GM19468 (cell line): ENCODE data around the gene HSFY2.
"Not testable (repeated sequence)": the region's sequence is repeated elsewhere in the genome, so short reads cannot be mapped to it uniquely, and the experiment has no call there.

ENCODE experiments used
- ATAC-seq: cut with Tn5 transposase; IDR thresholded peaks from one replicate; pipeline ENCODE4 v1.9.1; 2021; ENCODE audit warnings: mild to moderate bottlenecking, moderate library complexity, moderate number of reproducible peaks; ENCODE audit not compliant: unreplicated experiment; ENCODE audit errors: extremely low read depth

Gene HSFY2, protein sequence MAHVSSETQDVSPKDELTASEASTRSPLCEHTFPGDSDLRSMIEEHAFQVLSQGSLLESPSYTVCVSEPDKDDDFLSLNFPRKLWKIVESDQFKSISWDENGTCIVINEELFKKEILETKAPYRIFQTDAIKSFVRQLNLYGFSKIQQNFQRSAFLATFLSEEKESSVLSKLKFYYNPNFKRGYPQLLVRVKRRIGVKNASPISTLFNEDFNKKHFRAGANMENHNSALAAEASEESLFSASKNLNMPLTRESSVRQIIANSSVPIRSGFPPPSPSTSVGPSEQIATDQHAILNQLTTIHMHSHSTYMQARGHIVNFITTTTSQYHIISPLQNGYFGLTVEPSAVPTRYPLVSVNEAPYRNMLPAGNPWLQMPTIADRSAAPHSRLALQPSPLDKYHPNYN

DNA sequence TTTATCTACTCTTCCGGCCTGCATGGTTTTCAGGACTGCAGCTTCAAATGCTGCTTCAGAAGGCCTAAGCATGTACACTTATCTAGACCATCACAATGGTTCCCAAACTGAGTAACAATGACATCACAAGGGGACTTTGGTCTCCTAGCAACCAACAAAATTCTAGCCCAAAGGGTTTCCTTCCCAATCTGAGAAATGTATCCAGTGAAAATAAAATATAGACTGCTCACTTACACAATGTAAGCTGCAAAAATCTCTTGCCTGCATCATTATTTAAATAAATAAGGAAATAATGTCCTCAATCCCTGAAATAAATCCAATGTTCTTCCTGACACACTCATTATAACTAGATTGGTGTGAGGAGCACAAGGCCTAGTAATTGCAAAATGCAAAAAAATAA, at the start of gene HSFY2:
HSFY2 (minus strand) TSS at position 101 of the 400 bp plus-strand sequence. CDS start 117 bp downstream, outside the sequence.
- ATAC-seq: not testable (repeated sequence)

DNA sequence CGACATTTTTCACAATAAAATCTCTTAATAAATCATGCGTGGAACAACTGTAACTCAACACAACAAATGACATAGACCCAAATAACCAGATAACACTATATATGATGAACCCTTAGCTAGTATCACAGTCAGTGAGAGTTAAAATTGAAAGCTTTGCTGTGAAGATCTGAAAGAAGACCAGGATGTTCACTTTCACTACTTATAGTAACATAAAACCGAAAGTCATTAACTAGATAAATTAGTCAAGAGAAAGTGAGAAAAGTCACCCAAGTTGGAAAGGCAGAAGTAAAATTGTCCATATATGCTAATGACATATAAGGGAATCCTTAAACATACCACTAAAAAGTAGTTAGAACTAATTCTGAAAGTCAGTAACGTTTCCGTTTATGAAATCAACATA, 42.2 kb upstream of the HSFY2 start:
- not testable (repeated sequence) for ATAC-seq

GRCh38 chrY:18788757-18789406, 15.3 kb upstream of the HSFY2 start:
- ATAC-seq: not testable (repeated sequence)

DNA sequence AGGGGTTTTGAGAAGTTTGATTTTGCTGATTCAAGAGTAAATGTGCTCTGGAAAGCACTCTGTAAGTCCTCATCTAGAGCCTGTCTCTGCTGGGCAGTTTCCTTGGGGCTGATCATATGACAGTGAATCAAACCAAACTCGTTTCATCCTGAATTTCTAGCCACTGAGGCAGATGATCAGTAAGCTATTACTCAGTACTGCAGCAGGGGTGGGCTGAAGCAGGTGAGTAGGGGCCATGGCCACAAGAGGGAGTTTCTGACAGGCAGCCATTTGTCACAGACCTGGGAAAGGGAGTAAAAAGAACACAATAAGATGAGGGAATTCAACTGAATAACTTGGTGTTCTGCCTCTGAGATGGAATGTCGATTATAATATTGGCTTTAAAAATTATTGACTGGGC, 19.5 kb downstream of the HSFY2 start:
- not testable (repeated sequence) for ATAC-seq

DNA sequence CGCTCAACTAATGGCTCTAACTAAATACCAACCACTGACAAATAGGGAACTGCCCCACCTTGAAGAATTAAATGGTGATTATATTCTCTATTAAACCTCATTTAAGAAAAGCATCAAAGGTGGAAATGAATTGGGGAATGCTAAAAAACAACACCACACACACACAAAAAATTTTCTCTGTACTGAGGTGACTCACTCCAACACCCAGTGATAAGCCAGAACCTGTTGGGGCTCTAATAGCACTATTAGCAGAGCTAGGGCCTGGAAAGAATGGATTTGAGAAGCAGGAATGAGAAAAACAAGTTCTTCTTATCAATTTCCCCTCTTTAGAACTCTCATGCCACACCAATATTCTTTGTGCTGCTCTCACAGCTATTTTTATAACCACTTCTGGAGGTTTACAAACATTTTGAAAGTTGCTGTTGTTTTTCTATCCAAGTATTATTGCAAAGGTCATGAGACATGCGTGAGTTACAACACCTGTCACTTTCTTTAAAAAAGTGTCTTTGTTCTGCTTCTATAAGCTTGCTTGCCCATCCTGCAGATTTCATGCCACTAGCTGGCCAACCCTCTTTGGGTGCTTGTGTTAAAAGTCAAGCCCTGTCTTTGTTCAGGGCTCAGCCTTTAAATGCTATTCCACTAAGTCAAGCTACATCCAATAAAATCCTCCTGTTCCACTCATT, 20.3 kb downstream of the HSFY2 start:
- ATAC-seq: not testable (repeated sequence)

DNA sequence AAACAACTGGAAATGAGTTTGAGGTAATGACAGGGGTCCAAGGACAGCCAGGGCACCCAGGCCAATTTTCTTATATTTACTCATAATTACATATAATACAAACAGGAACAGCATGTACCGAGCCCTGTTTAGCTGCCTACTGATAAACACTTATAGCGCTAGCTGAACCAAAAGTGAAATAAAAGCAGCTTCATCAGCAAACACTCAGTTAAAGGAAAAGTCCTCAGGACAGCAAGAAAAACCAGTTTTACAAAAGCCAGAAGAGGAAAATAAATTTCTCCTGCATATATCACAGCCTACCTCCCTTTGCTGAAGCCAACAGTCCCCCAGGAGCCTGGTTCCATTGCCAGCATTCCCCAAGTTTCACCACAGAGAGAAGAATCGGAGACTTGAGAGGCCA, 49.8 kb downstream of the HSFY2 start:
- not testable (repeated sequence) for ATAC-seq
